Endometrium (tissue), 2 donors: ENCODE data around the gene GUCY2F.
A peak's percentile ranks its signal among the peaks of the same experiment; 100 is the strongest.

ENCODE experiments used
- FAIRE-seq: peaks from 2 replicates; lab custom pipeline; 2012; peaks lifted over from hg19 to GRCh38; lab: Jason Lieb, UNC
- donor health status: control.
- donor health status: control.

Gene GUCY2F

GRCh38 chrX:109393859-109394258, 88.0 kb downstream of the GUCY2F start:
- no peak for FAIRE-seq

GRCh38 chrX:109392895-109393294, 89.0 kb downstream of the GUCY2F start:
- FAIRE-seq: no peak

GRCh38 chrX:109390556-109390955, 91.3 kb downstream of the GUCY2F start:
- FAIRE-seq: no peak

DNA sequence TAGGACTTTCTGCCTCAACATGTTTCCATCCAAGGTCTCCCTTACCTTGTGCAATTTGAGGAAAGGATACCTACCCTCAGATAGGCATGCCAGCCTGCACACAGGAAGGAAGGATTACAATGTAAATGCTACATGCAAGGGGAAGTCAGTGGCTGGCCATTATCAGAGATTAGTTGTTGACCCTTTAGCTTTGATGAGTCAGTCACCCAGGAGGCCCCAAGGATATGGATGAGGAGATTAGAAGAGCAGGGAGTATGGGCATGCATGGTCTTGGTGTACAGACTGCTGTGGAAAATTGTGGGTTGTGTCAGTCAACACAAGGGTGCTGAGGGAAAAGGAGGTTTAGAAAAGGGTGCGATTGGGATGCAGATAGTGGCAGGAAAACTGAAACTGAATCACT, 92.0 kb downstream of the GUCY2F start:
- FAIRE-seq: no peak

DNA sequence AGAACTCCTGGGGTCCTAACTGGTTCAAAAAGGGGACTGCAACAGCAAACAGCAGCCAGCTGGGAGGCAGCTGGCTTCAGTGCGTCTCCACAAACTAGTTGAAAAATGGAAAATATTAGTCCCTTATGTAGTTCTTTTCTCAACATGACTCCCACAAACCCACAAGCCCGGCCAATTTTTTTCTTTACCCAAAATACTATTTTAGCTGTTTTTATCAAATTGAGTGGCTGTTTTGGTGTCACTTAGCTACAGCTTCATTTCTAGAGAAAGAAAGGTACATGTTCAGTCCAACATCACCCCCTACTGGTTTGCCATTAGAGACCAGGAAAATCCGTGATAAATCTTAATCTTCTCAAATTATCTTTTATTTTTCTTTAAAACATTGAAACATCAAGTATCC, 97.2 kb downstream of the GUCY2F start:
- FAIRE-seq: peak; percentile 65

DNA sequence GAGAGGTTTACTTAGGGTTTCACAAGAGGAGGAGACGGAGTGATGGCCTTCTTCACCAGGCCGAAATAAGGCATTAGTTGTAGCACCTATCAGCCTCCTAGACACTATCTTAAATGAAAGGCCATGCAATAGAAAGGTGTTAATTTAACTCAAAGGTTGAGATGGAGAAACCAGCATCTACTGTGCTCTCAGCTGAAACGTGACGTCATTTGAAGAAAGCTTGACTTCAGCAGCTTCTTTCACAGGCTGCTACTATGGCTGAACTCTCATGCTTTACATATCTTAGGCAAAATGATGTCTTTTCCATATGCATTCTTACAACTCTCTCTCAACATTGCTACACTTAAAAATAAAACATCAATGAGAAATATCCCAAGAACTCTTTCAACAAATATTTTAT, 99.6 kb downstream of the GUCY2F start:
- no peak for FAIRE-seq

DNA sequence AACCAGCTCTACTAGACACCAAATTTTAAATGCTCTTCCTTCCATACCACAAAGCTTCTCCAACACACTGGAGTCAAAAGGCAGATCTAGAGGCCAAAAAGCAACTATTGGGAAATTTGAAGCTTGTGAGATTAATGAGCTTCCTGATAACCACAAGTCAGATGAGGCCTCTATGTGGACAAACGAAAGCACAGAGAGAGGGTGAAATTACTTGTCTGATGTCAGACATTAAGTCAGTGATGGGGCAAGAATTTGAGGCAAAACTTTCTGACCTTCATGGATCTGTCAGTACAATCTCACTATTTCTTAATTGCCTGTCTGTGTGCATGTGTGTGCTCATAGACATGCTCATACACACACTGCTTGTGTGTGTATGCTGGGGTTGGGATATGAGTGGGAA, 103.6 kb downstream of the GUCY2F start:
- no peak for FAIRE-seq

DNA sequence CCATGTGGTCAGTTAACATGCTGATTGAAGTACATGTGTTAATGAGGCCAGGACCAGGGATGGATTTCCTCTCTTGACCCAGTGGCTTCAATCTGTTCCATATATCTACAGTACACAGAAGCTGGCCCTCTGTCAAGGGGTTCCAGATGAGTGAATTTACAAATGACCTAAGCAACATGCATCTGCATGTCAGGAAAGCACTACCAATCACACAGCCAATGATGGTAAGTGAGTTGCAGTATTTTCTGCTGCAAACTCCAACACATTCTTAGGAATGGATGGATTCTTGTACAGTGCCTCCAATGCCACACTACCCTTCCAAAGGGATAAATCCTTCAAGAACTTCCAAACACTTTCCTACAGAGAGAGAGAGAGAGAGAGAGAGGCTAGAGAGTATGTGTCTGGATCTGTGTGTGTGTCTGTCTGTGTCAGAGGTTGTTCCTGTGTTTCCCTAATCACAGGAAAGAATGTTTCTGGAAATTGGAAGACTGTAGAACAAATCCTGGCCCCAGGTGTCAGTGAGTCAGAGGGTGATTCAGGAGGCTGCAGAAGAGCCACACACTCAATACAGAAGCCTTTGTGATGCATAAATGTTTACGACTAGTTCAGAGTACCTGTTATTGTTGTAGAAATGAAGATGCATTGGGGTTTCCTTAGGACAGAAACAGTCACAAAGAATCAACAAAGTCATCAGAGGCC, 107.5 kb downstream of the GUCY2F start:
- no peak for FAIRE-seq

GRCh38 chrX:109373468-109373867, 108.4 kb downstream of the GUCY2F start:
- FAIRE-seq: no peak

GRCh38 chrX:109372716-109373115, 109.2 kb downstream of the GUCY2F start:
- no peak for FAIRE-seq

DNA sequence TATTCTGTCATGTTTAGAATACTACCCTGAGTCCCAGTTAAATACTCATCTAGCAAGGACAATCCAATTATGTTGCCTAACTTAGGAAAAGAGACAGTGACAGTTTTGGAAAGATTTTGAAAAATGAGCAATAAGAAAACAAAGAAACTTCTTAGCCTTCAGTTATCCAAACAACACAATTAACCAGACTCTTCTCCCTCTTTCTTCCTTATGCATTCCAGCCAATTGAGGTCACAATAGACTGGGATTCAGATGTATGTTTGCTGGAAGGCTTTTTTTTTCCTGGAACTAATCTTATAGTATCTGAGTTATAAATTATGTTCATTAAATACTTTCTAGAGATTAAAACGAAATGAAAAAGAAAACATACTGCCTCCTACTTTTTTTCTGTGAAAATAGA, 109.6 kb downstream of the GUCY2F start:
- FAIRE-seq: no peak

DNA sequence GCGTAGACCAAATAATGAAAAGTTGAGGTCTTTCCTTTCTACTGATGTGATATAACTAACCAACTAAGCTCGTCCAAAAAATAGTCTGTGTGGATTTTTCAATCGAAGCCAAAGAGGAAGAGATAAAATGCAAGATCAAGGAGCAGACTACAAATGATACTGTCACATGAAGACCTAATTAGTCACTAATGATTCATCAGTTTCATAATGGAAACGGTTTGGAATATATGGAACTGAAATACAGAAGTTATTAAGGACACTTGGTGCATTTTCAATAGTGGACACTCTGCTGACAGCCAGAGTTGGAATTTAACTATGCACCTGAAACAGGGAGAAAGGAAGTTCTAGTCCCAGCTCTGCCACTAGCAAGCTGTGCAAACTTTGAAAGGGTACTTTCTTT, 119.8 kb downstream of the GUCY2F start:
- no peak for FAIRE-seq

- FAIRE-seq: no peak
These were observed 121.6 kb downstream of the GUCY2F start for GRCh38 chrX:109360301-109360700.

DNA sequence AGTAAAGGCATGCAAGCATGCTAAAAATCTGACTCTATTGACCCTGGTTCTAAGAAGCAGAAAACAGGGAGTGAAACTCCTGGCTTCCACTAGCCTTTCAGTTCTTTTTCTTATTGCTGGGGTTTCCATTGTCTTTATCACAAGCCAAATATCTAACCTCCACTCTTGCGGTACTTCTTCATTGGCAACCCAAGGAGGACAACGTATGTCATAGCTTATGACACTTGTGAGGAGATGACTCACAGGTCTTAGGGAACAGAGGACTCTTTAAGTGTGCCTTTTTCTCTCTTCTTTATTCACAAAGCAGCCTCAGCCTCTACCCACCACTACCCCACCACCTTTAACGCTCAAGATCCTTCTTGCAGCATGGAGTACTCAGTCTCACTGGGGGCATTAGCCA, 124.2 kb downstream of the GUCY2F start:
- no peak for FAIRE-seq

DNA sequence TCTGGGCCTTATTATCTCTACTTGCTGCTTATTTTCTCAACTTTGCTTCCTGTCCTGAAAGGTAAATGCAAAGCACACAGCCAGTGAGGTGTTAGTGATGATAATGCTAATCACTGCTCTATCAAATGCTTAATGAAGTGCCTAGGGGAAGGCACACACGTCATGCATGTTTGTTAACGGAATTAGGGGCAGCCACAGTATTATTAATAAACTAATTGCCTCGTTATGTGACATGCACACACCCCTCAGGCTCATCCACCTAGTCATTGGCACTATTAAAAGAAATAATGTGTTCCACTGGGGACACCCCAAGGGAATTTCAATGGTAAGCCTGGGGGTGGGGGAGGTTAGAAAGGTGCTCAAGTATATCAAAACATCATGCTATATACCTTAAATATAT, 125.2 kb downstream of the GUCY2F start:
- no peak for FAIRE-seq

DNA sequence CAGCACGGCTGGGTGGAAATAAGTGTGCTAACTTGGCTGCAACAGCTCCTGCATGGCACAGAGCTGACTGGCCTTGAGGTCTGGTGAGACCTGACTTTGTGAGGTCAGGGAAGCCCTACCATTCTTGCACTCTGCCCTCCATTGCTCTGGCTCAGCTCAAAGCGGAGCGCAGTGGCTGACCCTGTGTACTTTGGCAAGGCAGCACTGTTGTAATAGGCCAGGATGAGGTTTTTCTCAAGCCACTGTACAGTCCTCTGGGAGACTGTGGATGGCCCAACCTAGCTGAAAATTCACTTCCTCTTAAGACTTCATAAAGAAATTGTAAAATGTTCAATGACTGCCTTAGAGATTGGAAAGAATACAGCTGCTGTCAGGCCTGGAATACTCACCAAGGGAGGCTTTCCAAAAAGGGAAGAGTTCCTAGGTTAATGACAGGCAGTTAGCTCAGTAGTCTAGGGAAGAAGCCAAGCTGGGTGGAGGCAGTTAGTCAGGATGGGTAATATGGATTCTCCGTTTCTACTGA, 129.8 kb downstream of the GUCY2F start:
- FAIRE-seq: no peak

GRCh38 chrX:109351557-109351956, 130.3 kb downstream of the GUCY2F start:
- FAIRE-seq: no peak

- no peak for FAIRE-seq
These were observed 131.3 kb downstream of the GUCY2F start for GRCh38 chrX:109350551-109350950.

- no peak for FAIRE-seq
These were observed 131.8 kb downstream of the GUCY2F start for GRCh38 chrX:109350051-109350450.

- no peak for FAIRE-seq
These were observed 134.3 kb downstream of the GUCY2F start for GRCh38 chrX:109347632-109348031.

- no peak for FAIRE-seq
These were observed 135.4 kb downstream of the GUCY2F start for GRCh38 chrX:109346491-109346890.

GRCh38 chrX:109345856-109346255, 136.0 kb downstream of the GUCY2F start:
- no peak for FAIRE-seq

DNA sequence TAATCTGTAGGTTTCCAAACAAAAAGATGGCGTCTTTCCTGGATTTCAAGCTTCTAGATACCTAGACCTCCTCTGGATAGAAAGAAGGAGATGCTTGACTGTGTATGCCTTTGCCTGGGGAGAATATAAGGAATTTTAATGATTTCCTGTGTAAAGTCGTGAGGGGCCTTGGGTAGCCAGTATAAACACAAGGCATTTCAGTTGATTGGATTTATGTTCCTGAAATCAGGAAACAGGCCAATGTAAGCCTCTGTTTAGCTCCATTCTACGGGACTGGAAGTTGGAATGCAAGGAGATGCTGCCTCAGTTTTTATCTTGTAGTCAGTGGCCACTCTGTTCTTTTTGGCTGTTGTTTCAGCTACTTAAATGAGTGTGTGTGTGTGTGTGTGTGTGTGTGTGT, 137.2 kb downstream of the GUCY2F start:
- FAIRE-seq: no peak

DNA sequence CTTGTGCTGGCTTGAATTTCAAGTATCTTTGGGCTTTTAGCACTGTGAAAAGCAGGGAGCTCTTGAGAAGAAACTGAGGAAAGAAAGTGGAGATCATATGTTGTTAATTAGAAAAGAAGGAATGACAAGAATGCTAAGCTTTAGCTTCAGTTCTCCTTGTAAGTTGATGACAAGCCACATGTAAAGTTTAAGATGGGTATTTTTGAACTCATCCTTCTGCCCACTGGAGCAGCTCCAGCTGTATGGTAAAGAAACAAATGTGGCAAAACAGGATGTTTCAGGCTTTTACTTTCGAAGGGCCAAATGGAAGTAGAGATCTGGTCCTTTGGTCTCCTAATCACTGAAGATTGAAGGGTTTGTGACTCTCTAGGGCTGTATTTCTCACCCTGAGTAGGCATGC, 137.8 kb downstream of the GUCY2F start:
- FAIRE-seq: no peak
